NCI-H1930 (cell line): ENCODE results near the gene FRMD4A.

Experiments
- DNase-seq, 2 experiments: peaks; one replicate each; lab custom pipeline; 2025; lab: John Stamatoyannopoulos, UW

The FRMD4A gene

DNA sequence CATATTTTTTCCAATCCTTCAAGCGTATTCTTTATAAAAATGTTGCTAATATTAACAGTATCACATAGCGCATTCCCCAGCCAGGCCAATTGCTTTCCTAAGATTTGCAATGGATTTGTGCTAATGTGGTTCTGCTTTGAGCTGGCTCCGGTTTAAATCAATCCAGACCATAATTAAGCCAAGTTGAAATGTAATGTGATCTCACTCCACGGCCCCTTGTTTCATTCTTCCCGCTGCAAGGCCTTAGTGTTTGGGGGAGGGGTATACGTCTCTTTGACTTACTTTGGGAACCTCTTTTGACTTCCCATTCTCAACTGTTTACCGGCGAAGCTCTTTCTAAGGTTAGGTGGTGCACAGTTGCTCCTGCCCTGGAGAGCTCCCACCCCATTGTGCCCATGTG is 657.6 kb downstream of the FRMD4A start:
- no peak for DNase-seq

DNA sequence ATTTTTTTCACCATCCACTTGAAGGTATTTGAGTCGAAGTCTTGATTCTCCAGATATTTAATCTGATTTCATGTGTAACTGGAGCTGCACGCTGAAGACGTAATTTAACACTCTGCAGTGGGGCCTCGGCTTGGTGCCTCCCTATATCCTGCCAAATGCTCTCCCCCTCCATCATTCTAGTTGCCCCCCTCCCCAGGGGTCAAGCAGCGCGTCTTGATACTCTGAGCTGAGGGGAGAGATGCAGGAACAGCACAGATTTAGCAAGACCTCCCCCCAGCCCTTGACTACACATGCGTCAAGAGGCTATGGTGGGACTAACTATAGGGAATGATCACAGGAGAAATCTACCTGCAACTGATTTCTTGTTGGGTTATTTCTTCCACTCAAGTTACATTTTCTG is 658.2 kb downstream of the FRMD4A start:
- DNase-seq, result no peak

DNA sequence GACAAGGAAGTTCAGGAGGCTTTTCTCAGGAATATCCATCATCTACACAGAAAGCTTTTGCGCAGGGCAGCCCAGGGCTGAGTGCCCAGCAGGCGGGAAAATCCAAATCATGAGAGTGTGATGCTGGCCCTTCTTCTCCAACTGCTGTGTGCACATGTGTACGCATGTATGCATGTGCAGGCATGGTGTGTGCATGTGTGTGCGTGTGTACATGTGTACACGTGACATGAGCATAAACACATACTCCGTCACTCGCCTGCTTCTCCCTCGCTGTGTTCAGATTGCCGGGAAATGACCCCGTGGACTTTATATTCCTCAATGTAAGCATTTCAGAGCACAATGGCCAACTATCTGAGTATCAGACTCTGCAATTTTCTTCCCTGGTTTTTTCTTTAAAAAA is 658.8 kb downstream of the FRMD4A start:
- DNase-seq, result no peak

DNA sequence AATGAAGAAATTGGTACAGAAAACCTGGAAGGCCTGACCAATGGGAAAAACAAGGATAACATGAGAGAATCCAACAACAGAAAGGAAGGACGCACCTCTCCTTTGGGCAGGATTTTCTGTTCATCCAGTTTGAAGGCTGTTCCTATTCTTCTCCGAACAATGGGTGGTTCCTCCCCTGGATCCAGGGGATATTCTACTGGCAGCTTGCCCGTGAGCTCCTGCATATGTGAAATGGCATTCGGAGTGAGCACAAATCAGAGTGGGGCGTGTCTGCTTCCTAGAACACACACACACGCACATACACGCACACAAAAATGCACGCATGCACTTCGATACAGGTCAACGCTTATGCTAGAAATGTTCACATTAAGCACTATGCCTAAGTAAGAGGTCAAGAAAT is 660.4 kb downstream of the FRMD4A start:
- no peak for DNase-seq

DNA sequence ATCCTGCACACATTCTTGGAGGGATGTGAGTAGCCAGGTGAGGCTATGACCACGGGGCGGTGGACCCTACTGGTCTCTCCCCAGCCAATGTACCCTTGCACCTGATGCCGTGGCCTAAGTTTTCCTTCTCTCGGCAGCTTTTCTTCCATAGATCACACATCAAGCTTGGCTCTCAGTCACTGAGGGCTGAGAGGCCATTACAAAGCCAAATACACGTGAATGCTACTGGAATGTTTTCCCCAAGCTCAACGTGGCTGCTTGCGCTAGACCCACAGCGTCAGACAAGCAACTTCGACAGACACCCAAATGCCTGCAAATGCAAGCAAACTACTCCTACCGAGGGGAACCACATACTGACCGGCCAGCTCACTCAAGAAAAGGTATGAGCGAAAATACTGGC is 660.8 kb downstream of the FRMD4A start:
- no peak for DNase-seq

DNA sequence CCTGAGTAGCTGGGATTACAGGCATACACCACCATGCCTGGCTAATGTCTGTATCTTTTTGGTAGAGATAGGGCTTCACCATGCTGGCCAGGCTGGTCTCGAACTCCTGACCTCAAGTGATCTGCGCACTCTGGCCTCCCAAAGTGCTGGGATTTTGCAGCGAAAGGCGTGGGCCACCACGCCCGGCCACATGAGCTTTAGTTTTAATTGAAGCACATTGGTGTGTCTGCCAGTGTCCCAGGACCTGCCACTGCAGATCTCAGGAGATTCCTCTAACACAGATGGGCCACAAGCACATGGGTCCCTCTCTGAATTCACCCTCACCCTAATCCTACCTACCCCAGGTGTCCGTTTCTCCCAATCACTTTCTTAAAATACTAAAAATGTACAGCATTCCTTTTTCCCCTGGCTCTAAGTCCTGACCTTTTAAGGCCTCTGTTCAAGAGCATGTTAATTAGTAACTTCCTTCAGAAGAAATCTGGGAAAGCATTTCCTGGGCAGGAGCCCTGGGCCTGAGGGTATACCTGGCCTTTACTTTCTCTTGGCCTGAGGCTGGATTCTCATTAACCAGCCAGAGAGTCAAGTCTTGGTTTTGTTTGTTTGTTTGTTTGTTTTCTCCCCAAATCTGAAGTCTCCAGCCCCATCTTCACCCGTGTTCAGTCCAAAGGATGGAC is 661.4 kb downstream of the FRMD4A start:
- no peak for DNase-seq

DNA sequence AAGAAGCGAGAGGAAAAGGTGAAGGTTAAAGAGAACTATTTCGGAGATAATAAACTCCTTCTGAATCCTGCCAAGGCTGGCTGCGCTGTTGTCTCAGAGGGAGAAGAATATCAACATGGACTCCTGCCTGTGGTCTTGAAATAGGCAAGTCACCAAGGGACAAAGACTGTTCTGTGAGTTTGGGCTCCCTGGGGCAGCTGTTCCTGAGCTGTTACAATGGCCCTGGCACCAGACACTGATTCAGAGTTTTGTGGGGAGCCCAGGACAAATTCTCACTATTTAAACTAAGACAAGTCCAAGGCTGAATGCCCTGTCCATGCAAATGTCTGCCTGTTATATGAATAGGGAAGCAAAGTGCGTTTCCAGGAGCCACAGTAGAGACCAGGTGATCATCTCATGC is 662.6 kb downstream of the FRMD4A start:
- no peak for DNase-seq

DNA sequence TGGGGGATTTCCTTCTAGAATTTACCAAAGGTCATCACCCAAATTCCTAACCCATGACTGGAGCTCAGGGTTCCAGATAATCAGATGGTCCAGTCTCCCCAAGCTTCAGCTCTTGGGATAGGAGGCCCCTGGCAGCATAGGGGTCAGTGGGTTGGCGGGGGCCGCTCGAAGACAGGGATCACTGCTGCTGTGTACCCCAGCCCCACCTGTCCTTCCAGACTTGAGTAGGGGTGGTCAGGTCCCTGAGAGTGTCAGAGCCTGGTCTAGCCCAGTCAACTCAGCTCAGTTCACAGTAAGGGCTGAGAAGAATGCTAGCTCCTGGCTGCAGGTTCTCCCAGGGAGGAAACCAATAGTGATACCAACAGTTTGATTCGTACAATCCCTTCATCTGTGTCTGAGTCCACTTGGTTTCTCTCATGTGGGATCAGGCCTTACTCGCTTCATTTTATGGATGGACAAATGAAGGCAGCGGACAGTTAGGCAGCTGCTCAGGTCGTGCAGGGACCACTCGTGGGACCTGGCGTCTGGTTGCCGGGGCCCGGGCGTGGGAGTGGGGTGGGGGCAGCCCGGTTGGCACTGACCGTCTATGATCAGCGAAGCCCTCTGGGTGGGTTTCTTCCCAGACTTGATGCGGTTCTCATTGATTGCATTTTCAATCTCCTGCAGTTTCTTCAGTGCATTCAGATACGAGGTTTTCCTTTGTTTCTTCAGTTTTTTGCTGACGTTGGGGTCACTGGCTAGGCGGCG is 665.0 kb downstream of the FRMD4A start:
- no peak for DNase-seq

DNA sequence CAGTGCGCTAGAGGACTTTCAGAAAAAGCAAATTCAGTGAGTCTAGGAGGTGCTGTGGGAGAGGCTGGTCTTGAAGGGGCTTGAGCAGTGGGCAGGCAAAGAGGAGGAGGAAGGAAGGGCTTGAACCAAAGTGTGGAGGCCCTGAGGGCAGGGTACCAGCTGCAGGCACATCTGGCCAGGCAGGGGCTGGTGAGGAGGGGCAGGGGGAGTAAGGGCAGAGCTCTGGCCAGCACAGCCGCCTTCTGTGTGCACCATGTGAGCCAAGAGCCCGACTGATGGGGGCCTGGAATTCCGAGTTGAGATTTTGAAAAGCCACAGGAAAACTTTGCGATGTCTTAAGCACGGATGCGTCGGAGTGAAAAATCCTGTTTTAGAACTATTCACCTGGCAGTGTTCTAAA is 669.5 kb downstream of the FRMD4A start:
- no peak for DNase-seq

DNA sequence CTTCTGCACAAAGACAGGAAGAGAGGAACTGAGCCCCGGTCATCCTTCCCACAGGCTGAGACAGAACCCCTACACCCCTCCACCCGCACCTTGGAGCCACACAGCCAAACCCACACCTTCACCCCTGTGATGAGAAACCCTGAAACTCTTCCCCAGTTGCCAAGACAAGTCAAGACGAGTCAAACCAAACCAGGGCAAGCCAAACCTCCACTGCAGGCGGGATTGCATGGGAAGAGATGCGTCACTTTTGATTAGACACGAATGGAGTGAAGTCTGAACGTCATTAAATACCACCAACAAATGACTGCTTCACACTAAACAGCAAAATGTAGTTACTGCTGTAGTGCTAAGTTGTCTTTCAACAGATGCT is 670.2 kb downstream of the FRMD4A start:
- DNase-seq, result no peak

DNA sequence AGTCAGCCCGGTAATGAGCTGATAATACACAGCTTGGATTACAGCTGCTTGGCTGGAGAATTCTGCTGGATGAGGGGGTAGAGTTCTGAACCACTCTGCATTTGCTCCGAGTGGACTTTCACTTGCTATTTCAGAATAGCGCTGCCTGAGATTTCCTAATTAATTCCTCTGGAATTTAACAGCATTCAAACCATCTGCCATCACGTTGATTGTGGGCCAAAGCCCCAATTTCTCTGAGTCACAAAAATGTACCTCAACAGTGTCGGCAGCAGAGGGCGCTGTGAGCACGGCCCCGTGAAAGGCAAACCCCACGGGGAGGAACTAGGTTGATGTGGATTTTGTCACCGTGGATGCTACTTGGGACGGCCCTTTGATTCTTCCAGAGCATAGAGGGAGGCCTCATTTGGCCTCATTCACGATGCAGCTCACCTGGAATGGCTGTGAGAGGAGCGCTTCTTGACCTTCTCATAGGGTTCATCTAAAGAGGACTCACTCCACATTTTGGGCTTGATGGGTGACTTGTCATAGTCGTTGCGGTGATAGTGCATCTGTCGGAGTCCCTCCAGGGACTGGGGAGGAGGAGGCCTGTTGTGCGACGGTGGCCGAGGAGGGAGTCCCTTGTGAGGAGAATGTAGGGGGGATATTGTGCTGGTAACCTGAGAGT is 670.7 kb downstream of the FRMD4A start:
- no peak for DNase-seq

DNA sequence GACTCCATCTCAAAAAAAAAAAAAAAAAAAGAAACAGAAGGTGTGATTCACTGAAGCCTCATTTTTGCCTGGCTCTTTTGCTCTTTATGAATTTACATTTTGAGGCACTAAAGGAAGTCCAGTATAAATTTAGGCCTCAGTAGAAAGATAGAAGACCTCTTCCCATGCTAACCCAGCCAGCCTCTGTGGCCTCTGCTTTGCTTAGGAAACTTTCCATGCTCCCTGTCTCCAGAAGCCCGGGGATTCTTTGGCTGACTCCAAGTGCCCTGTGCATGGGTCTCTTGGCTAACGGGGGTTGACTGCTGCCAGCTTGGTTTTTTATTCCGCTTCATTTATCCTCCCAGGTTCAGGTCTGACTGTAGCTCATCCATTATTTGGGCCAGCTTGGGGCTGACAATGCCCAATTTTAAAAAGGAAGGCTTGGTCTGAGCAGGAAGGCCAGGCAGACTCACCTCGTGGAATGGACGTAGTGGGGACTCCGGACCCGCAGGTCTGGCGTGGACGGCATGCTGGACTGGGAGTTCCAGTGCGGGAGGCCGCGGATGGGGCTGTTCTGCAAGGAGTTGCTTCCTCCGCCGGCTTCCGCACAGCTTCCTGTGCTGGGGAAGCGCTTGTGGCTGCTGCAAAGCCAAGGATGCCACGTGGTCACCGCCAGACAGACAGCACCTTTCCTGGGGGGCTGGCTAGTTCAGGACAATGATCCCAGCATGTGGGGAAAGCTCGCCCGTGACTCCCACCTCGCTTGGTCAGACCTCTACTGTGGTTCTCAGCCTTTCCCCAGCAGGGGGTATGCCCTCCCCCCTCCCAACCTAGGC is 671.6 kb downstream of the FRMD4A start:
- DNase-seq, result no peak

DNA sequence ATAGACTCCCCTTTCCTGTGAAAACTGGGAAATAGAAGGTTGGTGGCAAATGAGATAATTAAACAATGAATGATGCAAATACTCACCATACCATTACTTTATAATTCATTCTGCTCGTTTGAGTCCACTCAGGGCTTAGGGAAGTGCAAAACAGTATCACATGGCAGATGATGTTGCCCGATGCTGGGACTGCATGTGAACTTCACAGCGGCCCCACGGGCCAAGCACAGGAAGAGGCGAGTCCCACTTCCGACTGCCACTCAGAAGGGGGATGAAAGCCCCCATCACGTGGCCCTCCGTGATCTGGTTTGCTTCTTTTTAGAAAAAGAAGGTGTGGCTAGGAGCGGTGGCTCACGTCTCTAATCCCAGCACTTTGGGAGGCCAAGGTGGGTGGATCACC is 672.5 kb downstream of the FRMD4A start:
- DNase-seq, result no peak

DNA sequence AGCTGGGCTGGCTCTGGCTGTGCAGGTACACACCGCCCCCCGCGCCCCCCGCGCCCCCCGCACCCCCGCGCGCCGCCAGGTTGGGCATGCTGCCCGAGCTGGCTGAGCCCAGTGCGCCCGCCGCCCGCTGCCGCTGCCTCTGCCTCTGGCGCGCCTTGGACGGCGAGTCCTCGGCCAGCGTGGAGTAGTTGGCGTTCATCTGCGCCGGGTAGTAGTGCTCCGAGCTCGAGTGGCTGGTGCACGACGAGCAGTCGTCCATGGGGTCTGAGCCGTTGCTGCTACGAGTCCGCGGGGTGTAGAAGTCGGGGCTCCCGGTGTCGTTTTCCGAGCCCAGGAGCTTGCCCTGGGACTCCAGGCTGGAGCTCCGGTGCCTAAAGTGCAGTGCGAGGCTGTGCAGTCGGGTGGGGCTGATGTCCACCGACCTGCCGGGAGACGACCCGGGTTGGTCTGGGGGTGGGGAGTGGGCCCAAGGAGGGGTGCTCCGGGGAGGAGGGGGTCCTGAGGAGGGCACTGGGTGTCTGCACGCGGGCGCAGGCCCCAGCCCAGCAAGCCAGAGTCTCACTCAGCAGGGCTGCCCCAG is 673.5 kb downstream of the FRMD4A start:
- DNase-seq, result no peak

DNA sequence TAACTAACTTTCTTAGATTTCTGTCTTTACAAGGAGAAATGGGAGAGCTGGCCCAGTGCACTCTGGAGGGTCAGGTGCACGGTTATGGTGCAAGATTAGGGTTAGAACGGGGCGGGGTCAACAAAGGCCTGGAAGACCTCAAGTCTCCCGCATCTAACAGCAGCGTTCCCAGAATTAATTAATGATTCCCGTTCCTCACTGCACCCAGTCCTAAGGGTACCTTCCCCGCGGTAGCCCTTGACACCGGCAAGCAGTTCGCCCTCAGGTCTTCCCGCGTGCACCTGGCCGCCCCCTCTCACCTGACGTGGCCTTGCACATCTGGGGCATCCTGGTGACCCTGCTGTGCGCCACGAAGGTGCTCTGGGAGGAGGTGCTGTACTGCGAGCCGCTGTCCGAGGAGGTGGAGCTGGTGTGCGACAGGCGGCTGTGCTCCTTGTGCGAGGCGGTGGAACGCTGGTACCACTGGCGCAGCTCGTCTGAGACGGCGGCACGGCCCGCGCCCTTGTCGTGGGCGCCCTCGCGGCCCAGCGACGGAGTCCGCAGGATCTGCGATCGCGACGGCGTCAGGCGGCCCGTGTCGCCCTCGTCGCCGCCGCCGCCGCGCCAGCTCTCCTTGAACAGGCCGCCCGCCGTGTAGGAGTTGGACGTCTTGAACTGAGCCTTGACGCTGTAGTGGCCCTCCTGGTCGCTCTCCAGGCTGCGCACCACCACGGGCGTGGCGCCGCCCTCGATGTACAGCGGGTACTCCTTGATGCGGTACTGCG is 674.2 kb downstream of the FRMD4A start:
- DNase-seq, result no peak

DNA sequence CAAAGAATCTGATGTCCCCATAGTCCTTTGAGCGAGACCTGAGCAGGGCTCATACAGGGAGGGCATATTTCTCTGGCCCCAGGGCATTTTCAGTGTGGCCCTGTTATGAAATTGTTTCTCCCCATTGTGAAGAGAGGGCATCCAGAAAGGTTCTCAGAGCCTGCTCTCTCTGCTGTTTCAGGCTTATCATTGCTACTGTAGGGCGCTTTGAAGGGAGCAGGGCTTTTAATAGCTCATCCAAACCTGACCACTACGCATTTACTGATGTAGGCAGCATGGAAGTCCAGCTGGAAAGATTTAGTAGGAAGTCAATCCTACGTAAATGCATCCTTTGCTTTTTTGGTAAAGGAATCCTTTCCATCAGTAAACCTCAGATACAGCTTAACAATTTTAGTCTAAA is 675.9 kb downstream of the FRMD4A start:
- no peak for DNase-seq

DNA sequence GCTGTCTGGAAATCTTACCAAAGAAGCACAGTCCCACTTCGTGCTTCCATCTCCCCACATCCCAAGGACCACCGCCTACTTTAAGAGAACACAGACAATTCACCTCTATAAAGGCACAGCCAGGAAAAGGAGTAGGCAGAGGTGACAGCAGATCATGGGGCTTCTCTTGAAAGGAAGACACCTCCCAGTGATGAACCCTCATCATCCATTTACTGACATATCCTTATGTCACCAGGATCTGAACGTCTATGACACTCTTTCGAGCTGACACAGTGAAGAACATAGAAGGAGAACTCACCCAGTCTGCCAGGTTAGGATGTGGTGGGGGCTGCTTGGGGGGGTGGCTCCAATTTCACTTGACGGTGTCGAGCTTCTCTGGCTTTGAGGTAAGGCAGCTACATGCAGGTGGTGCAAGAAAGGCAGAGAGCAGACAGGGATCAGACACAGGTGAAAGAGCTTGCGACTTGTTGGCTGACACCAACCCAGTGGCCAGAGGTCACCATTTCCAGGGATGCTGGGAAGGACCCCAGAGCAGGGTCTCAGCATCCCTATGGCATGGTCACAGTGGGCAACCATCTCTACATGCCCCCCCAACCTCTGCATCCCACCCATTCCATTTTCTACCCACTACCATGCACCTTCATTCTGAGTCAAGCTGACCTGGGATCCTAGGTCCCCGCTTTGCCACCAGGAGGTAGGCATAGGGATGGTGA is 676.5 kb downstream of the FRMD4A start:
- no peak for DNase-seq

DNA sequence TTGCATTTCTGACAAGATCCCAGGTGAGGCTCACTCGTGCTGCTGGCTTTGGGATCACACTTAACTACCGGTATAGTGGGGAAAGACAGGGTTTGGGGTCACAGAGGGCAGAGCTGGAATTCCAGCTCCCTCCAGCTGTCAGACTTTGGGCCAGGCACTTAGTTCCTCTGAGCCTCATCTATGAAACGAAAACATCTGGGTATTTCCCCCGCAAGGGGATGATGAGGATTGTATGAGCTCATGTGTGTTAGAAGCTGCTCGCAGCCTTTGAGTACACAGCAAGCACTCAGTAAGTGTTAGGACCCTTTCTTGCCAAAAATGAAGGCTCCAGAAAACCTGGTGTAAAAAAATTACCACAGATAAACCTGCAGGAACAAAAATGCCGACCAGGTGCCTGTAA is 677.9 kb downstream of the FRMD4A start:
- no peak for DNase-seq

DNA sequence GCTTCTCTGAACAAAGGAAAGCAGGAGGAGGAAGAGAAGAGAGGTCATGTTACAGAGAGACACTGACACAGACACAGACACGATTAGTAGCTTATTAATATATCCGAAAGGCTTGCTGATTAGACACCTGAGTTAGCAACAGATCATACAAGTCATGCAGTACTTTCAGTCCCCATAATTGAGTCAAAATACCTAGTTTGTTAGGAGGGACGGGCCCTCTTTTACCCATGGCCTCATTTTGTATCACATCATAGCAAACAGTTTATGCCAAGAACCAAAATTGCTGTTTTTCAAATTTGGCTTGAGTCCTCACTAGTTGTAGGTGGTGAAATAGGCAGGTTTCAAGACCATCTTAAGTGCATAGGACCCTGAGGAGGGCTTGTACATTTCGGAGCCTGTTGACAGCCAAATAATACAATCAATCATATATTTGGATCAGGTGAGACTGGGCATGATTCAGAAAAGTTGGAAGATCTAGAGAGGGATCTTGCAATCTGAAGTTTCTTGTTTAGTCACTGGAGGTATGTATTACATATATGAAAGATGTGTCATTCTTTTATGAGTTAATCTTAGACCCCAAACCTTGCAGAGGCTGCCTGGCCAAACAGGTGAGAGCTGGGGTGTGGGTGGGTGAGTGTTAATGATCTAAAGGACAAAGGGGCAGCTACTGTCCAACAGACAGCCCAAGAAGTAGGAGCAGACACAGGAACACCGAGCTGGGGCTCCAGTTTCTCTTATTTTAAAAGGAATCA is 678.6 kb downstream of the FRMD4A start:
- no peak for DNase-seq

DNA sequence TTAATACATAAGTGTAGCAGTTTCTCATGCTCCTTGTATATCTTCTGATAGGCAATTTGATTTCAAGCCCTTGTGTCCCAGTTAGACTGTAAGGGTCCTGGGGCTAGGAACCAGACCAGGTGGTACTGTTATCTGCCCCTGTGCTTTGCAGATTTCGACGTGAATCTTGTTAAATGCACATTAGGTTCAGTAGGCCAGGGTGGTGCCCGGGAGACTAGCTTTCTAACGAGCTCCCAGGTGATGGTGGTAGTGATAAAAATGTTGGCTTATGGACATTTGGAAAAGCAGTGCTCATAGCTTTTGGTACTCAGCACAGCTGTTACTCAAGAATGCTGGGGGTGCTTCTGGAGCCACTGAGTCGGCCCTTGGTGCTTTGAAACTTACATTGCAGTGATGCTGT is 679.8 kb downstream of the FRMD4A start:
- DNase-seq, result no peak
